Thyroid gland (tissue), 4 donors: Measurements from ENCODE around the gene SPEG.

Experiments used
- POLR2A ChIP-seq, 2 donors: fragments of 450-650 bp; IDR thresholded peaks; one replicate each; pipeline ENCODE4 v1.6.1; 2017; ENCODE audit warnings: antibody characterized with exemption in 2 of 2, mild to moderate bottlenecking in 2 of 2, moderate library complexity in 1 of 2
- TF ChIP-seq, protein P1 (sequence below), 6 experiments: fragments of 200-600 bp in 3 of 6; fragments of 450-650 bp in 3 of 6; sonication (generic) in 3 of 6; IDR thresholded peaks; one replicate each; pipeline ENCODE4 v1.5.1; 2016 to 2019; ENCODE audit warnings: antibody characterized with exemption in 6 of 6, mild to moderate bottlenecking in 2 of 6, inconsistent platforms in 1 of 6, moderate library complexity in 1 of 6

DNA sequence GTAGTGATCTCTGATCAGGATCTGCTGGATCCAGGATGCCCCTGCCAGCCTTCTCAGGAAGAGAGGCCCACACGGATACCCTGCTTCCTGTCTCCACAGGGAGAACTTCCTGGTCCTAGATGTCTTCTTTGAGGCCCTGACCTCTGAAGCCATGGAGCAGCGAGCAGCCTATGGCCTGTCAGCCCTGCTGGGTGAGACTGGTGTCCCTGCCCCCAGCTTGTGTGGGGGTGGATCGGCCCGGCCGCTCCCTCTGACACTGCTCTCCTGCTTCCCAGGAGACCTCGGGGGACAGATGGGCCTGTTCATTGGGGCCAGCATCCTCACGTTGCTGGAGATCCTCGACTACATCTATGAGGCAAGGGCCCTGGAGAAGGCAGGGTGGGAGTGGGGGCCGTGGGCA, 102.3 kb downstream of the SPEG start:
- TF ChIP-seq, protein P1, sequence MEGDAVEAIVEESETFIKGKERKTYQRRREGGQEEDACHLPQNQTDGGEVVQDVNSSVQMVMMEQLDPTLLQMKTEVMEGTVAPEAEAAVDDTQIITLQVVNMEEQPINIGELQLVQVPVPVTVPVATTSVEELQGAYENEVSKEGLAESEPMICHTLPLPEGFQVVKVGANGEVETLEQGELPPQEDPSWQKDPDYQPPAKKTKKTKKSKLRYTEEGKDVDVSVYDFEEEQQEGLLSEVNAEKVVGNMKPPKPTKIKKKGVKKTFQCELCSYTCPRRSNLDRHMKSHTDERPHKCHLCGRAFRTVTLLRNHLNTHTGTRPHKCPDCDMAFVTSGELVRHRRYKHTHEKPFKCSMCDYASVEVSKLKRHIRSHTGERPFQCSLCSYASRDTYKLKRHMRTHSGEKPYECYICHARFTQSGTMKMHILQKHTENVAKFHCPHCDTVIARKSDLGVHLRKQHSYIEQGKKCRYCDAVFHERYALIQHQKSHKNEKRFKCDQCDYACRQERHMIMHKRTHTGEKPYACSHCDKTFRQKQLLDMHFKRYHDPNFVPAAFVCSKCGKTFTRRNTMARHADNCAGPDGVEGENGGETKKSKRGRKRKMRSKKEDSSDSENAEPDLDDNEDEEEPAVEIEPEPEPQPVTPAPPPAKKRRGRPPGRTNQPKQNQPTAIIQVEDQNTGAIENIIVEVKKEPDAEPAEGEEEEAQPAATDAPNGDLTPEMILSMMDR (IDR thresholded peaks at IDR 0.05): no peak
- TF ChIP-seq POLR2A (IDR thresholded peaks at IDR 0.05): no peak
